Subcutaneous abdominal adipose tissue (tissue), 5 donors: ENCODE results near the gene TCFL5.

Experiments used
- H3K27ac ChIP-seq: one replicate; pipeline ENCODE4 v1.7.0; 2013; ENCODE audit warnings: low read depth, mild to moderate bottlenecking, inconsistent platforms, low read length, moderate library complexity
- H3K27me3 ChIP-seq, 5 donors: one replicate each; pipeline ENCODE4 v1.7.0; 2013; ENCODE audit warnings: low read length in 5 of 5, inconsistent platforms in 1 of 5; ENCODE audit not compliant: control insufficient read depth in 5 of 5, insufficient read depth in 4 of 5
- H3K36me3 ChIP-seq, 5 donors: one replicate each; pipeline ENCODE4 v1.7.0; 2013; ENCODE audit warnings: low read length in 5 of 5; ENCODE audit not compliant: control insufficient read depth in 5 of 5, insufficient read depth in 5 of 5
- H3K4me1 ChIP-seq, 5 donors: one replicate each; pipeline ENCODE4 v1.7.0; 2013; ENCODE audit warnings: low read length in 5 of 5, mild to moderate bottlenecking in 3 of 5, moderate library complexity in 1 of 5; ENCODE audit not compliant: control insufficient read depth in 5 of 5, insufficient read depth in 5 of 5
- H3K4me3 ChIP-seq, 5 donors: one replicate each; pipeline ENCODE4 v1.7.0; 2013; ENCODE audit warnings: low read length in 5 of 5, low read depth in 1 of 5
- H3K9ac ChIP-seq, 5 donors: one replicate each; pipeline ENCODE4 v1.7.0; 2013; ENCODE audit warnings: low read length in 5 of 5, mild to moderate bottlenecking in 4 of 5, moderate library complexity in 3 of 5
- H3K9me3 ChIP-seq, 5 donors: one replicate each; pipeline ENCODE4 v1.7.0; 2013; ENCODE audit warnings: low read length in 5 of 5; ENCODE audit not compliant: control insufficient read depth in 5 of 5
- donor health status: healthy.
- donor health status: healthy.
- donor health status: healthy.
- donor health status: healthy.
- donor health status: healthy.

TCFL5 gene

DNA sequence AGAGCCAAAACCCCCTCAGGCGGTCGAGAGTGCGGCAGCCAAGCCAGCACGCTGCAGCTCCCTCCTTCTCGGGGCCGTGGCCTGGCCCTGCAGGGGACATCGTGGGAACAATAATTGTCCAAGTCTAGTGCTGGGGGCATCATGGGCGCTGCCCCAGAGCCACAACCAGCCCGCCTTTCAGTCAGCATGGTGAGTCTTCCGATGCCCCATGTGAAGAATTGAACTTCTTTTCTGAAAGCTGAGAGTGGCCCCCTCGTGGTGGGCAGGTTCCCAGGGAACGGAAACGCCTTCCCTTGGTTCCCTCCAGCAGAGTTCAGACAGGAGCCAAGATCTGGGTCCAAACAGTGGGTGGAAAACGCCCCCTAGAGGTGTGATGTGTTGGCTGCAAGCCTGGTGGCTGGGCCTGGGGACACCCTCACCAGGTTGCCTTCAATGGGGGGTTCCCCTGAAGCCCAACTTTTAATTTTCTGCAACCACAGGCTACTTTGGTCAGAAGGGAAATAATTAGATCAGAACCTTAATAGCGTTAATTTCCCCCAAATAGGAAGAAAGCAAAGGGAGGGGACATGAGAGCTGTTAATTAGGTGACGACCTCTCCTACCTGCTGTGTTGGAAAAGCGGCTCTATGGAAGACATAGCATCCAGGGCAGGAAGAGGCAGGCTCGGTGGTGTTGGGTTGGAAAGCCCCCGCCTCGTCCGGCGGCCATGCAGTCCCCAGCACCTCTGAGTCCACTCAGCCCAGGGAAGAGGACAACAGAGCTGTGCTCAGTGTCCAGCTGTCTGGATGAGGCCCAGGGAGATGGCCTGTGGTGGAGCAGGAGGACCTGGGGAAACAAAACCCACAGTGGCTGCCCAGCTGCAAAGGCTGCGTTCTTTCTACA, 70.1 kb downstream of the TCFL5 start:
- H3K4me3 ChIP-seq = no peak overlapping the region
- H3K27me3 ChIP-seq = peaks cover 3 to 11% (median 4%) of the 10 kb centered on the region in 5 donors
- H3K27ac ChIP-seq = no peak overlapping the region
- no peak overlapping the region for H3K9ac ChIP-seq
- no peaks in the 10 kb centered on the region for H3K9me3 ChIP-seq
- no peaks in the 10 kb centered on the region for H3K36me3 ChIP-seq
- H3K4me1 ChIP-seq = peaks cover 4 to 29% (median 23%) of the 10 kb centered on the region in 5 donors
